HepG2 (cell line): ENCODE data around the gene ZKSCAN3. TPM values are rescaled to one million over a fixed set of nuclear protein-coding genes. Genes with fewer than 3 reads are reported as not detected.

Experiments
- ASH2L ChIP-seq: fragments of 300-600, 200-600 bp; sonication (generic); IDR thresholded peaks from 2 replicates; pipeline ENCODE4 v1.7.0; 2017; ENCODE audit warnings: low read depth, mild to moderate bottlenecking, moderate library complexity, mixed read lengths, low read length; ENCODE audit not compliant: insufficient read length
- CAMTA2 ChIP-seq: sonication (generic); formaldehyde crosslinking; IDR thresholded peaks from 2 replicates; pipeline ENCODE4 v1.4.0; 2020; ENCODE audit warnings: mild to moderate bottlenecking, missing genetic modification reagents, borderline replicate concordance
- CREB3 ChIP-seq: sonication (generic); formaldehyde crosslinking; IDR thresholded peaks from 2 replicates; pipeline ENCODE4 v1.5.0; 2020; ENCODE audit warnings: missing genetic modification reagents
- DDIT3 ChIP-seq: sonication (generic); formaldehyde crosslinking; IDR thresholded peaks from 2 replicates; pipeline ENCODE4 v1.4.0; 2020; ENCODE audit warnings: mild to moderate bottlenecking, missing genetic modification reagents
- EHMT2 ChIP-seq: fragments of 200-600 bp; sonication (generic); IDR thresholded peaks from 2 replicates; pipeline ENCODE4 v1.7.0; 2017; ENCODE audit warnings: antibody characterized with exemption, low read depth, low read length, borderline replicate concordance
- EZH2 ChIP-seq: conservative IDR thresholded peaks from 2 replicates; pipeline ENCODE4 v1.6.1; 2012; ENCODE audit warnings: mild to moderate bottlenecking, low read depth, low read length, moderate library complexity
- FOXP1 ChIP-seq, 2 experiments: fragments of 450-650 bp in 1 of 2; IDR thresholded peaks; 2 replicates each; pipeline ENCODE4 v1.6.1; 2017 to 2018; ENCODE audit warnings: antibody characterized with exemption in 1 of 2
- GZF1 ChIP-seq: sonication (generic); formaldehyde crosslinking; IDR thresholded peaks from 2 replicates; pipeline ENCODE4 v1.5.1; 2020; ENCODE audit warnings: mild to moderate bottlenecking, missing genetic modification reagents
- HNRNPUL1 ChIP-seq: fragments of 200-400 bp; formaldehyde crosslinking; IDR thresholded peaks from 2 replicates; pipeline ENCODE4 v1.6.1; 2017; ENCODE audit warnings: low read depth, mild to moderate bottlenecking, low read length, moderate library complexity
- IRF9 ChIP-seq: sonication (generic); formaldehyde crosslinking; IDR thresholded peaks from 2 replicates; pipeline ENCODE4 v1.8.0; 2022; ENCODE audit warnings: missing genetic modification reagents, mild to moderate bottlenecking, borderline replicate concordance
- KAT8 ChIP-seq: IDR thresholded peaks from 2 replicates; pipeline ENCODE4 v1.6.1; 2016; ENCODE audit warnings: missing genetic modification reagents, missing compliant biosample characterization
- NFE2L2 ChIP-seq: fragments of 150-350 bp; IDR thresholded peaks from 2 replicates; pipeline ENCODE4 v1.6.1; 2014; ENCODE audit warnings: low read length
- NR2F6 ChIP-seq, 2 experiments: IDR thresholded peaks; 2 replicates each; pipeline ENCODE4 v1.6.1; 2016; ENCODE audit warnings: antibody characterized with exemption in 1 of 2, mild to moderate bottlenecking in 1 of 2
- NRL ChIP-seq: sonication (generic); formaldehyde crosslinking; IDR thresholded peaks from 2 replicates; pipeline ENCODE4 v1.5.0; 2020; ENCODE audit warnings: missing genetic modification reagents, mild to moderate bottlenecking, moderate library complexity, borderline replicate concordance
- ONECUT2 ChIP-seq: sonication (generic); formaldehyde crosslinking; IDR thresholded peaks from 2 replicates; pipeline ENCODE4 v1.4.0; 2020; ENCODE audit warnings: missing genetic modification reagents
- SKI ChIP-seq: fragments of 450-650 bp; IDR thresholded peaks from one replicate; pipeline ENCODE4 v1.6.1; 2018; ENCODE audit warnings: mild to moderate bottlenecking; ENCODE audit not compliant: partially characterized antibody
- SOX5 ChIP-seq: IDR thresholded peaks from 2 replicates; pipeline ENCODE4 v1.6.1; 2016; ENCODE audit warnings: borderline replicate concordance
- SP1 ChIP-seq, 2 experiments: fragments of 450-650 bp in 1 of 2; sonication (generic) in 1 of 2; formaldehyde crosslinking in 1 of 2; IDR thresholded peaks; 2 replicates each; pipeline versions ENCODE4 v1.4.0 to v1.6.1; 2016 to 2020; ENCODE audit warnings: missing genetic modification reagents in 1 of 2
- SP140L ChIP-seq: sonication (generic); formaldehyde crosslinking; IDR thresholded peaks from 2 replicates; pipeline ENCODE4 v1.4.0; 2020; ENCODE audit warnings: missing genetic modification reagents, borderline replicate concordance
- SRF ChIP-seq: IDR thresholded peaks from 2 replicates; pipeline ENCODE4 v1.6.1; 2011; ENCODE audit warnings: mild to moderate bottlenecking, low read depth, low read length, moderate library complexity
- STAG1 ChIP-seq: sonication (generic); formaldehyde crosslinking; IDR thresholded peaks from 2 replicates; pipeline ENCODE4 v1.4.0; 2020; ENCODE audit warnings: missing genetic modification reagents
- SYNCRIP ChIP-seq: fragments of 200-400 bp; formaldehyde crosslinking; IDR thresholded peaks from 2 replicates; pipeline ENCODE4 v1.6.1; 2018; ENCODE audit warnings: mild to moderate bottlenecking, low read depth, low read length; ENCODE audit not compliant: insufficient read depth
- ZBTB8A ChIP-seq: sonication (generic); formaldehyde crosslinking; IDR thresholded peaks from 2 replicates; pipeline ENCODE4 v1.4.0; 2020; ENCODE audit warnings: mild to moderate bottlenecking, low read depth, missing genetic modification reagents, borderline replicate concordance
- ZKSCAN8 ChIP-seq: IDR thresholded peaks from 2 replicates; pipeline ENCODE4 v1.6.1; 2016; ENCODE audit warnings: borderline replicate concordance, missing genetic modification reagents, missing compliant biosample characterization
- ZMAT3 ChIP-seq: sonication (generic); formaldehyde crosslinking; conservative IDR thresholded peaks from 2 replicates; pipeline ENCODE4 v1.7.0; 2021; ENCODE audit warnings: missing genetic modification reagents
- ZNF264 ChIP-seq: sonication (generic); formaldehyde crosslinking; IDR thresholded peaks from 2 replicates; pipeline ENCODE4 v1.4.0; 2020; ENCODE audit warnings: missing genetic modification reagents
- ZNF44 ChIP-seq: sonication (generic); formaldehyde crosslinking; IDR thresholded peaks from 2 replicates; pipeline ENCODE4 v1.5.1; 2020; ENCODE audit warnings: mild to moderate bottlenecking, missing genetic modification reagents
- ZNF572 ChIP-seq: sonication (generic); formaldehyde crosslinking; IDR thresholded peaks from 2 replicates; pipeline ENCODE4 v1.5.1; 2020; ENCODE audit warnings: mild to moderate bottlenecking, missing genetic modification reagents
- ZNF619 ChIP-seq: sonication (generic); formaldehyde crosslinking; IDR thresholded peaks from 2 replicates; pipeline ENCODE4 v1.4.0; 2020; ENCODE audit warnings: mild to moderate bottlenecking, missing genetic modification reagents
- polyA plus RNA-seq, 8 experiments: library from polyadenylated mRNA; depleted of rRNA in 3 of 8; stranded (reverse) in 7 of 8; unstranded in 1 of 8; fragments of >200 nt; fragmentation: Illumina TruSeq in 4 of 8; extraction: Trizol in 4 of 8; gene quantifications; 2 replicates each; pipeline versions ENCODE4 v1.2.1 to v1.2.3, GENCODE V29; 2011 to 2016; ENCODE audit warnings: low read depth in 4 of 8, missing spikeins in 1 of 8, mixed read lengths in 1 of 8; ENCODE audit not compliant: insufficient read depth in 1 of 8
- total RNA-seq, 5 experiments: library from RNA; depleted of rRNA; stranded (reverse); fragments of >200 nt; fragmentation: Illumina TruSeq; extraction: Trizol; gene quantifications; 2 replicates each; pipeline ENCODE4 v1.2.3, GENCODE V29; 2016; ENCODE audit warnings: low read depth in 1 of 5

The ZKSCAN3 gene
- total and polyA plus RNA-seq, 2 of the 13 experiments (the other 11 are each of a cell fraction or from before 2014, with no cell fraction given), result 3.3 to 7.4 TPM

- TF ChIP-seq GZF1 (peak; percentile 74; the same call in 1 of the 2 replicates), ZNF264 (CRISPR knock-in tag) (peak; percentile 62), ZBTB8A (CRISPR knock-in tag) (0 out of 2 replicates have a peak, but pooled peaks have one; percentile 79), KAT8 (CRISPR knock-in tag) (peak; percentile 96), HNRNPUL1 (no peak), ZKSCAN8 (CRISPR knock-in tag) (no peak; the same call in 1 of the 2 replicates), ZMAT3 (peak; percentile 76; the same call in 1 of the 2 replicates), ASH2L (peak; percentile 88), ZNF619 (CRISPR knock-in tag) (peak; percentile 91; the same call in 1 of the 2 replicates), STAG1 (CRISPR knock-in tag) (no peak; the same call in 1 of the 2 replicates), ZNF44 (CRISPR knock-in tag) (no peak), SYNCRIP (no peak), NR2F6 (IDR thresholded peaks at IDR 0.05) (peak; percentile 37; the same call in 1 of the 2 replicates), NR2F6 (CRISPR knock-in tag; IDR thresholded peaks at IDR 0.05) (0 out of 2 replicates have a peak, but pooled peaks have one; percentile 30), CREB3 (no peak), EHMT2 (no peak), SRF (no peak), FOXP1 (IDR thresholded peaks at IDR 0.05) (no peak), FOXP1 (CRISPR knock-in tag; IDR thresholded peaks at IDR 0.05) (no peak; the same call in 1 of the 2 replicates), SP1 (IDR thresholded peaks at IDR 0.05) (no peak), SP1 (CRISPR knock-in tag; IDR thresholded peaks at IDR 0.05) (0 out of 2 replicates have a peak, but pooled peaks have one; percentile 27), SKI (peak; percentile 20), IRF9 (CRISPR knock-in tag) (peak; percentile 85; the same call in 1 of the 2 replicates), ZNF572 (CRISPR knock-in tag) (peak; percentile 96; the same call in 1 of the 2 replicates), SP140L (no peak), DDIT3 (CRISPR knock-in tag) (no peak), EZH2 (no peak), SOX5 (peak; percentile 20; the same call in 1 of the 2 replicates), NFE2L2 (no peak), CAMTA2 (CRISPR knock-in tag) (peak; percentile 68), NRL (CRISPR knock-in tag) (peak; percentile 93), ONECUT2 (CRISPR knock-in tag) (no peak)
Measured at GRCh38 chr6:28349892-28350737, at the start of gene ZKSCAN3 (continued).
